ENCODE results near the gene CDH23.

GRCh38 chr10:71771821-71772617 lies 375.3 kb downstream of the CDH23 start:
- TF ChIP-seq NFYB (CRISPR knock-in tag; conservative IDR thresholded peaks at IDR 0.05; ENCODE audit: low read depth) (no peak), CTCF (IDR thresholded peaks at IDR 0.05) (no peak), USF1 (CRISPR knock-in tag; IDR thresholded peaks at IDR 0.05) (no peak), NR3C1 (CRISPR knock-in tag; conservative IDR thresholded peaks at IDR 0.05; ENCODE audit: low read depth) (no peak), TCF7 (CRISPR knock-in tag; IDR thresholded peaks at IDR 0.05; ENCODE audit: low read depth) (no peak), ZNF416 (CRISPR knock-in tag; IDR thresholded peaks at IDR 0.05) (no peak), CBFB (CRISPR knock-in tag; IDR thresholded peaks at IDR 0.05; ENCODE audit: low read depth) (no peak), NFE2L1 (CRISPR knock-in tag; IDR thresholded peaks at IDR 0.05) (no peak), ARID4B (CRISPR knock-in tag; IDR thresholded peaks at IDR 0.05; ENCODE audit: borderline replicate concordance) (no peak), JUN (CRISPR knock-in tag; IDR thresholded peaks at IDR 0.05) (no peak)

Data from WTC11 (cell line).